SJSA1 (cell line): ENCODE data around the gene LSM8. TPM values are rescaled to one million over a fixed set of nuclear protein-coding genes. Genes with fewer than 3 reads are reported as not detected.
"Not testable (repeated sequence)": the region's sequence is repeated elsewhere in the genome, so short reads cannot be mapped to it uniquely, and the experiment has no call there.

Experiments used
- DNase-seq, 2 experiments: peaks; one replicate each; pipeline ENCODE4 v3.0.0-alpha.2; 2015 to 2020; ENCODE audit warnings: low spot score in 2 of 2, low read depth in 1 of 2
- H3K27ac ChIP-seq: fragments of 250-450 bp; sonication (Bioruptor Pico); 2 replicates; pipeline ENCODE4 v1.5.1; 2020; ENCODE audit warnings: mild to moderate bottlenecking, moderate library complexity
- H3K27me3 ChIP-seq: fragments of 250-450 bp; sonication (Bioruptor Pico); replicated peaks from 2 replicates; pipeline ENCODE4 v1.5.1; 2020; ENCODE audit warnings: mild to moderate bottlenecking, moderate library complexity
- H3K36me3 ChIP-seq: fragments of 250-450 bp; sonication (Bioruptor Pico); 2 replicates; pipeline ENCODE4 v1.5.1; 2020; ENCODE audit warnings: mild to moderate bottlenecking
- H3K4me1 ChIP-seq: fragments of 250-450 bp; sonication (Bioruptor Pico); replicated peaks from 2 replicates; pipeline ENCODE4 v1.6.1; 2021; ENCODE audit warnings: mild to moderate bottlenecking
- H3K4me3 ChIP-seq: fragments of 250-450 bp; sonication (Bioruptor Pico); 2 replicates; pipeline ENCODE4 v1.5.1; 2020; ENCODE audit warnings: mild to moderate bottlenecking
- H3K9me3 ChIP-seq: fragments of 250-450 bp; sonication (Bioruptor Pico); replicated peaks from 2 replicates; pipeline ENCODE4 v1.5.1; 2020; ENCODE audit warnings: mild to moderate bottlenecking
- total RNA-seq: library from RNA; depleted of rRNA; stranded (reverse); fragments of >200 nt; shearing (Covaris generic); gene quantifications from 2 replicates; pipeline ENCODE4 v1.2.3, GENCODE V29; 2014; rRNA removed

LSM8 gene
- total RNA-seq, 1 experiment from 2014 or later = 144 TPM

GRCh38 chr7:118220583-118220982, 36.6 kb downstream of the LSM8 start:
- H3K4me3 ChIP-seq = no peak overlapping the region
- no peak for DNase-seq

GRCh38 chr7:118222591-118222990, 38.6 kb downstream of the LSM8 start:
- no peaks in the 10 kb centered on the region for H3K36me3 ChIP-seq
- H3K27me3 ChIP-seq = no peaks in the 10 kb centered on the region
- H3K4me3 ChIP-seq = no peak overlapping the region
- no peak for DNase-seq
- H3K4me1 ChIP-seq = no peaks in the 10 kb centered on the region
- H3K9me3 ChIP-seq = no peaks in the 10 kb centered on the region
- no peak overlapping the region for H3K27ac ChIP-seq

More at GRCh38 chr7:118220583-118220982, 36.6 kb downstream of the LSM8 start:
- Histone ChIP-seq H3K9me3 (no peaks in the 10 kb centered on the region), H3K36me3 (no peaks in the 10 kb centered on the region), H3K27me3 (no peaks in the 10 kb centered on the region), H3K4me1 (no peaks in the 10 kb centered on the region), H3K27ac (no peak overlapping the region)

GRCh38 chr7:118224521-118224920, 40.6 kb downstream of the LSM8 start, which contains the start of gene ANKRD7:
ANKRD7 (plus strand) TSS chr7:118224704; CDS start chr7:118224831, 127 bp downstream.
- H3K27ac ChIP-seq = no peak within 1 kb of the TSS
- H3K9me3 ChIP-seq = no peaks in the 10 kb centered on the region
- no peaks in the 10 kb centered on the region for H3K36me3 ChIP-seq
- H3K27me3 ChIP-seq = no peaks in the 10 kb centered on the region
- no peak within 1 kb of the TSS for H3K4me3 ChIP-seq
- no peaks in the 10 kb centered on the region for H3K4me1 ChIP-seq
- no peak for DNase-seq

GRCh38 chr7:118232837-118233236, 48.9 kb downstream of the LSM8 start:
- no peaks in the 10 kb centered on the region for H3K4me1 ChIP-seq
- DNase-seq = no peak
- H3K9me3 ChIP-seq = no peaks in the 10 kb centered on the region
- no peak overlapping the region for H3K27ac ChIP-seq
- no peaks in the 10 kb centered on the region for H3K27me3 ChIP-seq
- no peak overlapping the region for H3K4me3 ChIP-seq
- H3K36me3 ChIP-seq = no peaks in the 10 kb centered on the region

GRCh38 chr7:118233799-118234198, 49.8 kb downstream of the LSM8 start:
- Histone ChIP-seq H3K9me3 (no peaks in the 10 kb centered on the region), H3K36me3 (no peaks in the 10 kb centered on the region), H3K4me3 (no peak overlapping the region), H3K4me1 (no peaks in the 10 kb centered on the region), H3K27me3 (no peaks in the 10 kb centered on the region), H3K27ac (no peak overlapping the region)
- DNase-seq = no peak

- Histone ChIP-seq H3K9me3 (no peaks in the 10 kb centered on the region), H3K27ac (no peak overlapping the region), H3K27me3 (no peaks in the 10 kb centered on the region), H3K4me1 (no peaks in the 10 kb centered on the region), H3K36me3 (no peaks in the 10 kb centered on the region), H3K4me3 (no peak overlapping the region)
- no peak for DNase-seq
Observed at GRCh38 chr7:118239014-118239413, 55.0 kb downstream of the LSM8 start.

GRCh38 chr7:118240320-118240719, 56.4 kb downstream of the LSM8 start:
- H3K4me3 ChIP-seq, DNase-seq, H3K27me3 ChIP-seq, H3K4me1 ChIP-seq, H3K36me3 ChIP-seq, H3K27ac ChIP-seq, H3K9me3 ChIP-seq: not testable (repeated sequence)

Other genes with a start within 250 kb of the LSM8 start
- 0.55 TPM in 1 of 2 replicates, not detected in the other for gene ANKRD7, start 40.5 kb downstream of the LSM8 start, total RNA-seq